ENCODE measurements around the gene CHRDL2.

CHRDL2 gene, protein sequence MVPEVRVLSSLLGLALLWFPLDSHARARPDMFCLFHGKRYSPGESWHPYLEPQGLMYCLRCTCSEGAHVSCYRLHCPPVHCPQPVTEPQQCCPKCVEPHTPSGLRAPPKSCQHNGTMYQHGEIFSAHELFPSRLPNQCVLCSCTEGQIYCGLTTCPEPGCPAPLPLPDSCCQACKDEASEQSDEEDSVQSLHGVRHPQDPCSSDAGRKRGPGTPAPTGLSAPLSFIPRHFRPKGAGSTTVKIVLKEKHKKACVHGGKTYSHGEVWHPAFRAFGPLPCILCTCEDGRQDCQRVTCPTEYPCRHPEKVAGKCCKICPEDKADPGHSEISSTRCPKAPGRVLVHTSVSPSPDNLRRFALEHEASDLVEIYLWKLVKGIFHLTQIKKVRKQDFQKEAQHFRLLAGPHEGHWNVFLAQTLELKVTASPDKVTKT

DNA sequence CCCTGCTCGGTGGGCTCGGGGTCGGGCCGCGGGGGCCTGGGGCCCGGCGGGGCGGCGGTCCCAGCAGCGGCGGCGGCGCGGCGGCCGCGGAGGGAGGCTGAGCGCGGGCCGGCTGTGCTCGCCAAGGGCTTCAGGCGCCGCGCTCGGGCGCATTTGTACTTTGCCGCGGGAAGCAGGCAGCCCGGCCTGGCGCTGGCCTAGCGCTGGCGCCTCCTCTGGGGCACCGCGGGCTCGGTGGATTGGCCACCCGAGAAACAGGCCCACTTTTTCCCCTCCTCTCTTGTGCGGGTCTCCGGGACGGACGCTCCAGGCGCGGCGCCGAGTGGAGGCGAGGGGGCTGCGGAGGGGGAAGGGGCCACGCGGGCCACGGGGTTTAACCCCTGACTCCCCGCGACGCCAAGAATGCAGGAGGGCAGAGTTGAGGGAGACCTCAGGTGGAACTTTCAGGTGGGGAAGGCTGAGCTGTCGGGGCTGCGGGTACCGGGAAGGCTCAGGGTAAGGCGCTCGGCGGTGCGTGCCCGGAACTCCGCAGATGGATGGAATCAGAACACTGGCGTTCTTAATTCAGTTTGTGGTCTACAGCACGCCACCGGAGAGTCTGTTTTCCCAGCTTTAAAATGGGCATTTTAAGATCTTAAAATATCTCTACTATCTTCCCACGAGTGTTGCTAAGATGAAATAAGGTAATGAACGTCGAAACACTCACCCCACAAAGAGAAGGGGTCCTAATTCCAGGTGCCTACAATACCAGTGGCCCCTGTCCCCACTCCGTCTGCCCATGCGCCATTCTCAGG, at the start of gene CHRDL2:
TSS of gene CHRDL2 (minus strand) at position 126 of the 794 bp plus-strand sequence. CDS start 538 bp downstream, outside the sequence.
- H3K27ac ChIP-seq = no peak within 1 kb of the TSS
- TF ChIP-seq, protein P1, sequence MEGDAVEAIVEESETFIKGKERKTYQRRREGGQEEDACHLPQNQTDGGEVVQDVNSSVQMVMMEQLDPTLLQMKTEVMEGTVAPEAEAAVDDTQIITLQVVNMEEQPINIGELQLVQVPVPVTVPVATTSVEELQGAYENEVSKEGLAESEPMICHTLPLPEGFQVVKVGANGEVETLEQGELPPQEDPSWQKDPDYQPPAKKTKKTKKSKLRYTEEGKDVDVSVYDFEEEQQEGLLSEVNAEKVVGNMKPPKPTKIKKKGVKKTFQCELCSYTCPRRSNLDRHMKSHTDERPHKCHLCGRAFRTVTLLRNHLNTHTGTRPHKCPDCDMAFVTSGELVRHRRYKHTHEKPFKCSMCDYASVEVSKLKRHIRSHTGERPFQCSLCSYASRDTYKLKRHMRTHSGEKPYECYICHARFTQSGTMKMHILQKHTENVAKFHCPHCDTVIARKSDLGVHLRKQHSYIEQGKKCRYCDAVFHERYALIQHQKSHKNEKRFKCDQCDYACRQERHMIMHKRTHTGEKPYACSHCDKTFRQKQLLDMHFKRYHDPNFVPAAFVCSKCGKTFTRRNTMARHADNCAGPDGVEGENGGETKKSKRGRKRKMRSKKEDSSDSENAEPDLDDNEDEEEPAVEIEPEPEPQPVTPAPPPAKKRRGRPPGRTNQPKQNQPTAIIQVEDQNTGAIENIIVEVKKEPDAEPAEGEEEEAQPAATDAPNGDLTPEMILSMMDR (conservative IDR thresholded peaks at IDR 0.05) = 0 out of 2 replicates have a peak, but pooled peaks have one; percentile 5

DNA sequence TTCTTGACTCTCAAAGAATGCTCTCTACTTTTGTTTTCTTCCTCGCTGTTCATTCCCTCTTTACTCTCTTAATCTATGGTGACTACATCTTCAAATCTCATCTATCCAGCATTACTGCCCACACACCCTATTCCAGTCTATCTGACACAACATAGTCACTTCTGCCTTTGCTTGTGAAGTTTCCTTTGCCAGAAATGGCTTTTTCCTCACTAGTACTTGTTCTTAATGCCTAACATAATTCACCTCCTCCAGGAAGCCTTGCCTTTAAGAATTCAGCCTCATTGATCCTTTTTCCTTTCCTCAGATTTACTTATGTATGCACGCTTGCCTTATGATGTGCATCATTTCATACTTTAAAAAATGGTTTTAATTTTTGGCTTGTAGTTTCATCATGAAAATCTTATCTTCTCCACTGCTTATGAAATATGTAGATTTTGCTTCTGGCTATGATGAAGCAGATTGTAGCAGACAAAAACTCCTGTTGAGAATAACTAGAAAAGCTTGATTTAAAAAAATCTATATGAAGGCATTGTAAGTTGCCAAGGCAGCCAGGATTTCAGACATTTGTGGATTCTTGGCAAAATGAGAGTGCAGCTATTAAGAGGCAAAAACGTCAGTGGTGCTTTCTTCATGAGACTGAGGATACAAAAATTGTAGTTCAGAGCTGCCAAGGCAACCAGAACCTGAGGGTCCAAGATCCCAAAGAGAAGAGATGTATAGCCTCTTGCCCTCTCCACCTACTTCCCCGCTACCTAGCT, 49.2 kb upstream of the CHRDL2 start:
- TF ChIP-seq, protein P1 (conservative IDR thresholded peaks at IDR 0.05) = no peak
- H3K27ac ChIP-seq = no peak overlapping the region

DNA sequence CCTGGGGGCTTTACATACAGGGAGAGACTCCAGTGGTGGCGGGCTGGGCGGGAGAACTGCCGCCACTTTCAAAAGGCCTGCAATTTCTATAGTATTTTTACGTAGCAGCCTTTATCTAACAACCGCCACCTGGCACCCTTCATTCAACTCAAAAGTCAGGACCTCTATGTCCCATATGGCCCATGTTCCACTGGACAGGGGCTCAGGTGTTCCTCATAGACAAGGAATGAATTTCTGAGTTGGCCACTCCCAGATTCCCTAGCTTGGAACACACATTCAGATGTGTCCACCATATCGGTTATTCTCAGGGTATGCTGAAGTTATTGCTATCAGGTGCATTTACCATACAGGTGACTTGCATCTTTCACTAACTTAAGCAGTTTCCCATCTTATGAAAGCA, 47.4 kb upstream of the CHRDL2 start:
- no peak overlapping the region for H3K27ac ChIP-seq
- TF ChIP-seq, protein P1 (conservative IDR thresholded peaks at IDR 0.05) = no peak

DNA sequence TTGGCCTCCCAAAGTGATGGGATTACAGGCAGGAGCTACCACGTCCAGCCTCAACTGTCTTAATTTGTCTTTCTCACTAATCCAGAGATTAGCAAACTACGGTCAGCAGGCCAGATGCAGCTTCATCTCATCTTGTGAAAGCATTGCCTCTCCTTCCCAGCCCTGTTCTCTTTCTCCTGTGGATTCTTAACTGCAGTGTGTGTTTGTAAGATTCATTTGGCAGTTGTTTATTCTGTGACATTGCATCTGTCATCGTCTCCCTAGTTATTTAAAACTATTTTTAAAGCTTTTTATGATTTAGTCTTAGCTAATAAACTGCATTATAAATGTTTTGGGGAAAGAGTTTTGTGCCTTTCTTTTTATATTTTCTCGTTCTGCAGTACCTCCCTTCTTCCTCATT, 46.7 kb upstream of the CHRDL2 start:
- H3K27ac ChIP-seq = no peak overlapping the region
- TF ChIP-seq, protein P1 (conservative IDR thresholded peaks at IDR 0.05) = no peak

DNA sequence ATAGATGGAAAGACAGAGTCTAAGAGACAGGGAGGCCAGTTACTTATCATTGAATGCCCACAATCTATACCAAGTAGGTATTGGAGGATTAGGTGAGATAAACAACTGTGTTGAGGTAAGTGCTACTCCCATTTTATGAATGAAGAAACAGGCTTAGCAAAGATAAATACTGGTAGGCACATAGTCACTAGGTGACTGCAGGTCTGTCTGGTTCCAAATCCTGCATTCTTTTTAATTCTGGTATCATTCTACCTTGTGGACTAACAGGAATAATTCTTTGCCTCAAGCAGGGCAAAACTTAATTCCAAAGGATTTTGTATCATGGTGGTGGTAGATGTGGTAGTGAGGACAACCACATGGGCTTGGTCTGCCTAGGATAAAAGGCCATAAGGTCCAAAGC, 45.8 kb upstream of the CHRDL2 start:
- no peak overlapping the region for H3K27ac ChIP-seq
- TF ChIP-seq, protein P1 (conservative IDR thresholded peaks at IDR 0.05) = no peak

DNA sequence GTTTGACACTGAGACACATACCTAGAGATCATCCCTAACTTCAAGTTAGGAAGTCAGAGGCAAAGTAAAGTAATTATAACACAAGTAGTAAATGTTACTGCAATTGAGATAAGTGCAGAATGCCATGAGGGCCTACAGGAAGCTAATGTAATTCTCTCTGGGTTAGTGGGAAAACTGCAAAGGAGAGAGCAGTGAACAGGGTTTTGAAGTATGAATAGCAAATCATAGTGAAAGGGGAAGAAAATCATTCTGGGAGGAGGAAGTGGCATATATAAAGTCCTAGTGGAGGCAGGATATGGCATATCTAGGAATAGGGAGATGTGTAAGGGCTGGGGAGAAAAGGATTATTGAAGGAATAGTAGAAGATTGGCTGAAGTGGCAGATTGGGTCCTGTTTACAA, 45.3 kb upstream of the CHRDL2 start:
- H3K27ac ChIP-seq = no peak overlapping the region
- TF ChIP-seq, protein P1 (conservative IDR thresholded peaks at IDR 0.05) = no peak

DNA sequence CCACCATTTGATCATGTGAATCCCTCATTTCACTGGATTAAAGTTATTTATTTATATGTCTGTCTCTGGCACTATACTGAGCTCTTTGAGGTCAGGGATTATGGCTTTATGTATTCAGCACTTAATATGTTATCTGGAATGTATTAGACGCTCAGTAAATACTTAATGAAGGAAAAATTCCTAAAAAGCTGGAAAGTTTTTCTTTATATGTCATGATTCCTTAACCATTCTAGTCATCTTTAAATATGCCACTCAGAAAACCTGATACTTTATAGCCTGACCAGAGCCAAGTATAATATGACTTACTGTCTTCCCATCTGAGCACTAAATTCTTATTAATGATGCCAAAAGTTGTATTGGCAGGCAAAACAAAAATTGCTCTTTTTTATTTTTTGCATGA, 44.5 kb upstream of the CHRDL2 start:
- no peak overlapping the region for H3K27ac ChIP-seq
- TF ChIP-seq, protein P1 (conservative IDR thresholded peaks at IDR 0.05) = no peak
